ENCODE data around the gene RXRA.

RXRA gene

DNA sequence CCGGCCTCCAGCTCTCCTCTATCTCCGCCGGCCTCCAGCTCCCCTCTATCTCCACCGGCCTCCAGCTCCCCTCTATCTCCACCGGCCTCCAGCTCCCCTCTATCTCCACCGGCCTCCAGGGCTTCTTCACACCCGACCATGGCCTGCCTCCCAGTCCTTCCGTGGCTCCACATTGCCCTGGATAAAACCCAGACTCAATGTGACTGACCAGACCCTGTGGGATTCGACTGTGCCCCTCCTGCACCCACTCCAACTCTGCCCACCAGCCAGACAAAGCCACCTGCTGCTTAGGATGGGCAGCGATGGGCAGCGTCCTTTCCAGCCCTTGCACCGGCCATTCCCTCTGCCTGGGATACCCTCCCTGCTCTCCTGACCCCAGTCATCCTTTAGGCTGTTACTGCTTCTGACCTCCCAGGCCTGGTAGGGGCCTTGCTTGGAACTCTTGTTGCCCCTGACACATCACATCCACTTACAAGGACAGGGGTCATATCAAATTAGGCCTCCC is 30.5 kb upstream of the RXRA start:
- Histone ChIP-seq H3K36me3 (no peaks in the 10 kb centered on the region), H3K27me3 (peaks cover 27% of the 10 kb centered on the region), H3K9me3 (no peaks in the 10 kb centered on the region), H3K27ac (no peak overlapping the region), H3K4me1 (ENCODE audit: control insufficient read depth in 1 of 2, insufficient read depth in 1 of 2, low read depth in 1 of 2, low read length in 1 of 2) (no peaks in the 10 kb centered on the region), H3K4me3 (ENCODE audit: low read depth in 1 of 2, low read length in 1 of 2) (no peak overlapping the region)
- TF ChIP-seq, protein P1, sequence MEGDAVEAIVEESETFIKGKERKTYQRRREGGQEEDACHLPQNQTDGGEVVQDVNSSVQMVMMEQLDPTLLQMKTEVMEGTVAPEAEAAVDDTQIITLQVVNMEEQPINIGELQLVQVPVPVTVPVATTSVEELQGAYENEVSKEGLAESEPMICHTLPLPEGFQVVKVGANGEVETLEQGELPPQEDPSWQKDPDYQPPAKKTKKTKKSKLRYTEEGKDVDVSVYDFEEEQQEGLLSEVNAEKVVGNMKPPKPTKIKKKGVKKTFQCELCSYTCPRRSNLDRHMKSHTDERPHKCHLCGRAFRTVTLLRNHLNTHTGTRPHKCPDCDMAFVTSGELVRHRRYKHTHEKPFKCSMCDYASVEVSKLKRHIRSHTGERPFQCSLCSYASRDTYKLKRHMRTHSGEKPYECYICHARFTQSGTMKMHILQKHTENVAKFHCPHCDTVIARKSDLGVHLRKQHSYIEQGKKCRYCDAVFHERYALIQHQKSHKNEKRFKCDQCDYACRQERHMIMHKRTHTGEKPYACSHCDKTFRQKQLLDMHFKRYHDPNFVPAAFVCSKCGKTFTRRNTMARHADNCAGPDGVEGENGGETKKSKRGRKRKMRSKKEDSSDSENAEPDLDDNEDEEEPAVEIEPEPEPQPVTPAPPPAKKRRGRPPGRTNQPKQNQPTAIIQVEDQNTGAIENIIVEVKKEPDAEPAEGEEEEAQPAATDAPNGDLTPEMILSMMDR (IDR thresholded peaks at IDR 0.05) = no peak

DNA sequence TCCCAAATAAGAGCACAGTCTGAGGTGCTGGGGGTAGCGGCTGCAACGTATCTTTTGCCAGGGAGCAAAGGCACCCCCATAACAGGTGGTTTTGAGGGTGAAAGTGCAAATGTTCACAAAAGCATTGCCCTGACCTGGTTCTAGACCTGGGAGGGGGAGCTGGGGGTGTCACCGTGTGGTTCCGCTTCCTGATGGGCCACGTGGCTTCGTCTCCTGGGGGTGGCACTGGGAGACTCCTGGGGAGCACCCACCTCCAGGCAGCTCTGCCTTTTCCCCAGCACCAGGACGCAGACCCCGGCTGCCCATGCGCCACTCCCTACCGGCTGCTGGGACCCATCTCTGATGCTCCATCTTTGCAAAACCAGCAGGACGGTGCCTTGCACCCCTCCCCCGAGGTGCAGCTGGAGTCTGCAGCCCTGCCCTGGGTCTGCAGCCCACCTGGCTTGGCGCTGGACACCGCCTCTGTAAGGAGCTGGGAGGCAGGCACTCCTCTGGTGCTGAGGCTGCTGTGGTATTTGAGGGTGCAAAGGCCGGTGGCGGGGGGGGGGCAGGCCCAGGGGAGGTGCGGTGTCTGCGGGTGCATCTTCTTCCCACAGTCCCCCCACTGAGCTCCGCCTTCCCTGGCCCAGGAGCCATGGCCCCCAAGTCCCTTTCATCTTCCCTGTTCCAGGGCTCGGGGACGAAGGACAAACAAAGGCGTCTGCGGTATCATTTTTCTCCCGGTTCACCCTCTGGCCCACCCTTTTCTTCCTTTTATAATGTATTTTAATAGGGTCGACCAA is 29.8 kb upstream of the RXRA start:
- Histone ChIP-seq H3K36me3 (no peaks in the 10 kb centered on the region), H3K27me3 (peaks cover 27% of the 10 kb centered on the region), H3K27ac (no peak overlapping the region), H3K9me3 (no peaks in the 10 kb centered on the region), H3K4me1 (ENCODE audit: control insufficient read depth in 1 of 2, insufficient read depth in 1 of 2, low read depth in 1 of 2, low read length in 1 of 2) (no peaks in the 10 kb centered on the region), H3K4me3 (ENCODE audit: low read depth in 1 of 2, low read length in 1 of 2) (no peak overlapping the region)
- TF ChIP-seq, protein P1 (IDR thresholded peaks at IDR 0.05) = no peak

- peaks cover 27% of the 10 kb centered on the region for H3K27me3 ChIP-seq
- TF ChIP-seq, protein P1 (IDR thresholded peaks at IDR 0.05) = no peak
- no peak overlapping the region for H3K27ac ChIP-seq
- H3K4me3 ChIP-seq (ENCODE audit: low read depth in 1 of 2, low read length in 1 of 2) = no peak overlapping the region
- H3K4me1 ChIP-seq (ENCODE audit: control insufficient read depth in 1 of 2, insufficient read depth in 1 of 2, low read depth in 1 of 2, low read length in 1 of 2) = no peaks in the 10 kb centered on the region
- no peaks in the 10 kb centered on the region for H3K36me3 ChIP-seq
- H3K9me3 ChIP-seq = no peaks in the 10 kb centered on the region
Measured at GRCh38 chr9:134297083-134297410, 29.2 kb upstream of the RXRA start.

DNA sequence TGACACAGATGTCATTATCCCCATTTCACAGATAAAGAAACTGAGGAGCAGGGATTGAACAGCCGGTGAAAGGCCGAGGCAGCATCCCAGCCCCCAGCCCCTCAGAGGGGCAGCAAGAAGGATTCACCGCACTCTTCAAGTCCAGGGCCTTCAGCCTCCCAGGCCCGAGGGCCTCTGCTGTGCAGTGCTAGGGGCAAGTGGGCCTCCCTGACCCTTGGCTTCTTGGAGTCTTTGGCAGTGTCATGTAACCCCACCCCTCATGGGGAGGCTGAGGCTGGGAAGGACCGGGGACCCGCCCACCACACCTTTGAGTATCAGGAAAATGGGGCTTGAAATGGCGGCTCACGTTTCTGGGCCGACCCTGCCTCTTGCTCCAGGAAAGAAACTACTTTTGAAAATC is 28.7 kb upstream of the RXRA start:
- H3K9me3 ChIP-seq = no peaks in the 10 kb centered on the region
- TF ChIP-seq, protein P1 (IDR thresholded peaks at IDR 0.05) = no peak
- no peaks in the 10 kb centered on the region for H3K36me3 ChIP-seq
- H3K4me1 ChIP-seq (ENCODE audit: control insufficient read depth in 1 of 2, insufficient read depth in 1 of 2, low read depth in 1 of 2, low read length in 1 of 2) = no peaks in the 10 kb centered on the region
- H3K27ac ChIP-seq = no peak overlapping the region
- no peak overlapping the region for H3K4me3 ChIP-seq (ENCODE audit: low read depth in 1 of 2, low read length in 1 of 2)
- peaks cover 27% of the 10 kb centered on the region for H3K27me3 ChIP-seq

- H3K27me3 ChIP-seq = peaks cover 25% of the 10 kb centered on the region
- no peak overlapping the region for H3K4me3 ChIP-seq (ENCODE audit: low read depth in 1 of 2, low read length in 1 of 2)
- TF ChIP-seq, protein P1 (IDR thresholded peaks at IDR 0.05) = no peak
- H3K4me1 ChIP-seq (ENCODE audit: control insufficient read depth in 1 of 2, insufficient read depth in 1 of 2, low read depth in 1 of 2, low read length in 1 of 2) = no peaks in the 10 kb centered on the region
- H3K9me3 ChIP-seq = no peaks in the 10 kb centered on the region
- H3K27ac ChIP-seq = no peak overlapping the region
- H3K36me3 ChIP-seq = no peaks in the 10 kb centered on the region
Measured at GRCh38 chr9:134298000-134298399, 28.3 kb upstream of the RXRA start.
